ENCODE results near the gene NISCH.

- no peak for TF ChIP-seq CTCF (IDR thresholded peaks at IDR 0.05)
- no peak for TF ChIP-seq ZFX (IDR thresholded peaks at IDR 0.05; ENCODE audit: borderline replicate concordance)
Measured at GRCh38 chr3:52440249-52440551, 15.2 kb upstream of the NISCH start.

Measured in 22Rv1 (cell line).